Osteoblast (primary cell): ENCODE results near the gene IFNGR2. TPM values are rescaled to one million over a fixed set of nuclear protein-coding genes. Genes with fewer than 3 reads are reported as not detected.
"Not testable (repeated sequence)": the region's sequence is repeated elsewhere in the genome, so short reads cannot be mapped to it uniquely, and the experiment has no call there.

Source experiments
- DNase-seq: peaks from one replicate; pipeline ENCODE4 v3.0.0; 2011; ENCODE audit warnings: low spot score, mixed read lengths; ENCODE audit not compliant: insufficient read length; ENCODE audit errors: missing footprints
- H2AFZ ChIP-seq: 2 replicates; pipeline ENCODE4 v1.6.0; 2011; ENCODE audit warnings: mild to moderate bottlenecking, low read length
- H3K27ac ChIP-seq: 2 replicates; pipeline ENCODE4 v1.5.1; 2011; ENCODE audit warnings: mild to moderate bottlenecking, low read depth, low read length, moderate library complexity
- H3K27me3 ChIP-seq: 2 replicates; pipeline ENCODE4 v1.6.0; 2012; ENCODE audit warnings: mild to moderate bottlenecking, control low read depth, inconsistent platforms, low read length, moderate library complexity; ENCODE audit not compliant: insufficient read depth
- H3K36me3 ChIP-seq: 2 replicates; pipeline ENCODE4 v1.5.1; 2011; ENCODE audit warnings: mild to moderate bottlenecking, low read length, control low read depth, moderate library complexity; ENCODE audit not compliant: insufficient read depth
- H3K4me1 ChIP-seq: 2 replicates; pipeline ENCODE4 v1.5.1; 2011; ENCODE audit warnings: mild to moderate bottlenecking, low read length, control low read depth, moderate library complexity; ENCODE audit not compliant: insufficient read depth
- H3K4me2 ChIP-seq: 2 replicates; pipeline ENCODE4 v1.6.0; 2011; ENCODE audit warnings: mild to moderate bottlenecking, low read length; ENCODE audit not compliant: insufficient read depth
- H3K4me3 ChIP-seq: fragments of 200-600 bp; sonication (generic); 3 replicates; pipeline ENCODE4 v1.5.1; 2012; ENCODE audit warnings: mild to moderate bottlenecking, low read length, inconsistent platforms; ENCODE audit not compliant: insufficient read depth
- H3K79me2 ChIP-seq: 2 replicates; pipeline ENCODE4 v1.6.0; 2012; ENCODE audit warnings: mild to moderate bottlenecking, low read length, control low read depth, inconsistent platforms; ENCODE audit not compliant: insufficient read depth
- H3K9me3 ChIP-seq: 2 replicates; pipeline ENCODE4 v1.5.1; 2011; ENCODE audit warnings: low read depth, low read length, control low read depth
- H4K20me1 ChIP-seq: 2 replicates; pipeline ENCODE4 v1.6.0; 2012; ENCODE audit warnings: mild to moderate bottlenecking, low read length, control low read depth; ENCODE audit not compliant: insufficient read depth
- CTCF ChIP-seq: IDR thresholded peaks from 2 replicates; pipeline ENCODE4 v1.5.1; 2011; ENCODE audit warnings: mild to moderate bottlenecking, low read depth, low read length, moderate library complexity; ENCODE audit errors: extremely low read depth
- total RNA-seq: library from RNA; depleted of rRNA; stranded (reverse); fragments of >200 nt; gene quantifications from 2 replicates; pipeline ENCODE4 v1.2.3, GENCODE V29; 2012

The IFNGR2 gene
- total RNA-seq, 1 donor, result 60.1 TPM

GRCh38 chr21:33458861-33459260 is 55.6 kb downstream of the IFNGR2 start:
- Histone ChIP-seq H4K20me1 (no peaks in the 10 kb centered on the region), H3K4me1 (peaks cover 4% of the 10 kb centered on the region), H3K79me2 (no peaks in the 10 kb centered on the region), H3K36me3 (peaks cover 19% of the 10 kb centered on the region), H3K4me3 (no peak overlapping the region), H3K4me2 (no peak overlapping the region), H3K9me3 (no peaks in the 10 kb centered on the region), H3K27ac (no peak overlapping the region), H2AFZ (no peak overlapping the region), H3K27me3 (no peaks in the 10 kb centered on the region)
- DNase-seq, result no peak
- TF ChIP-seq CTCF, result no peak

- H3K4me3 ChIP-seq, result no peak overlapping the region
- no peaks in the 10 kb centered on the region for H4K20me1 ChIP-seq
- H3K79me2 ChIP-seq, result no peaks in the 10 kb centered on the region
- no peak for TF ChIP-seq CTCF
- H2AFZ ChIP-seq, result no peak overlapping the region
- no peaks in the 10 kb centered on the region for H3K27me3 ChIP-seq
- H3K4me1 ChIP-seq, result peaks cover 4% of the 10 kb centered on the region
- H3K36me3 ChIP-seq, result peaks cover 14% of the 10 kb centered on the region
- DNase-seq, result no peak
- H3K27ac ChIP-seq, result no peak overlapping the region
- no peak overlapping the region for H3K4me2 ChIP-seq
- H3K9me3 ChIP-seq, result no peaks in the 10 kb centered on the region
These were observed 58.5 kb downstream of the IFNGR2 start for GRCh38 chr21:33461538-33462250.

GRCh38 chr21:33469183-33469582 is 66.0 kb downstream of the IFNGR2 start:
- H4K20me1 ChIP-seq, H3K4me1 ChIP-seq, H3K4me3 ChIP-seq, H3K9me3 ChIP-seq, H3K36me3 ChIP-seq, H3K4me2 ChIP-seq, H3K27me3 ChIP-seq, H2AFZ ChIP-seq, DNase-seq, H3K27ac ChIP-seq: not testable (repeated sequence)
- peaks cover 30% of the 10 kb centered on the region for H3K79me2 ChIP-seq

- no peak for DNase-seq
- Histone ChIP-seq H3K27ac (no peak overlapping the region), H3K27me3 (no peaks in the 10 kb centered on the region), H3K9me3 (no peaks in the 10 kb centered on the region), H4K20me1 (no peaks in the 10 kb centered on the region), H2AFZ (no peak overlapping the region), H3K4me3 (no peak overlapping the region), H3K36me3 (no peaks in the 10 kb centered on the region), H3K79me2 (peaks cover 41% of the 10 kb centered on the region), H3K4me1 (no peaks in the 10 kb centered on the region), H3K4me2 (no peak overlapping the region)
- no peak for TF ChIP-seq CTCF
These were observed 67.5 kb downstream of the IFNGR2 start for GRCh38 chr21:33470701-33471100.
